Trophoblast cell (in vitro differentiated cells and primary cell): ENCODE results near the gene CAMK1D.

Experiments
- DNase-seq, 2 donors: peaks; one replicate each; pipeline ENCODE4 v3.0.0-alpha.2; 2016
- H2AFZ ChIP-seq: 2 replicates; pipeline ENCODE4 v1.6.1; 2013; ENCODE audit warnings: low read length, moderate library complexity, mild to moderate bottlenecking; ENCODE audit not compliant: insufficient read depth, poor library complexity
- H2AK5ac ChIP-seq: 2 replicates; pipeline ENCODE4 v1.6.1; 2013; ENCODE audit warnings: mild to moderate bottlenecking, low read length
- H2BK120ac ChIP-seq: 2 replicates; pipeline ENCODE4 v1.6.1; 2013; ENCODE audit warnings: low read length, mild to moderate bottlenecking, moderate library complexity; ENCODE audit not compliant: insufficient read depth, poor library complexity
- H2BK12ac ChIP-seq: 2 replicates; pipeline ENCODE4 v1.6.1; 2013; ENCODE audit warnings: mild to moderate bottlenecking, low read length, moderate library complexity
- H2BK5ac ChIP-seq: 2 replicates; pipeline ENCODE4 v1.6.1; 2013; ENCODE audit warnings: low read length, low read depth, moderate library complexity, mild to moderate bottlenecking; ENCODE audit not compliant: poor library complexity
- H3K14ac ChIP-seq: 2 replicates; pipeline ENCODE4 v1.6.1; 2013; ENCODE audit warnings: mild to moderate bottlenecking, low read length
- H3K18ac ChIP-seq: 2 replicates; pipeline ENCODE4 v1.6.1; 2013; ENCODE audit warnings: mild to moderate bottlenecking, low read length
- H3K23ac ChIP-seq: 2 replicates; pipeline ENCODE4 v1.6.1; 2013; ENCODE audit warnings: low read length
- H3K27ac ChIP-seq: 2 replicates; pipeline ENCODE4 v1.5.1; 2013; ENCODE audit warnings: low read depth, mild to moderate bottlenecking, inconsistent platforms, low read length, moderate library complexity
- H3K27me3 ChIP-seq: 2 replicates; pipeline ENCODE4 v1.6.1; 2013; ENCODE audit warnings: inconsistent platforms, mild to moderate bottlenecking, low read length, moderate library complexity; ENCODE audit not compliant: insufficient read depth
- H3K36me3 ChIP-seq, 2 experiments: 1 replicate in 1 of 2; 2 replicates in 1 of 2; pipeline ENCODE4 v1.6.1; 2013; ENCODE audit warnings: low read length in 2 of 2, mild to moderate bottlenecking in 2 of 2, moderate library complexity in 1 of 2; ENCODE audit not compliant: insufficient read depth in 2 of 2, control insufficient read depth in 1 of 2
- H3K4ac ChIP-seq: 2 replicates; pipeline ENCODE4 v1.6.1; 2013; ENCODE audit warnings: low read depth, mild to moderate bottlenecking, low read length, moderate library complexity
- H3K4me1 ChIP-seq, 2 experiments: 1 replicate in 1 of 2; 2 replicates in 1 of 2; pipeline ENCODE4 v1.6.1; 2013; ENCODE audit warnings: low read length in 2 of 2, mild to moderate bottlenecking in 2 of 2, moderate library complexity in 1 of 2; ENCODE audit not compliant: insufficient read depth in 2 of 2, control insufficient read depth in 1 of 2
- H3K4me2 ChIP-seq: 2 replicates; pipeline ENCODE4 v1.6.1; 2013; ENCODE audit warnings: inconsistent platforms, mild to moderate bottlenecking, low read length, moderate library complexity
- H3K4me3 ChIP-seq: 2 replicates; pipeline ENCODE4 v1.5.1; 2013; ENCODE audit warnings: mild to moderate bottlenecking, low read depth, low read length, inconsistent platforms
- H3K79me1 ChIP-seq: one replicate; pipeline ENCODE4 v1.6.1; 2013; ENCODE audit warnings: low read length
- H3K79me2 ChIP-seq: 2 replicates; pipeline ENCODE4 v1.6.1; 2013; ENCODE audit warnings: low read length, mild to moderate bottlenecking; ENCODE audit not compliant: control insufficient read depth, insufficient read depth, poor library complexity
- H3K9ac ChIP-seq: 2 replicates; pipeline ENCODE4 v1.6.1; 2013; ENCODE audit warnings: mild to moderate bottlenecking, low read length
- H3K9me3 ChIP-seq: 2 replicates; pipeline ENCODE4 v1.6.1; 2013; ENCODE audit warnings: low read depth, mild to moderate bottlenecking, control low read depth, inconsistent platforms, low read length; ENCODE audit not compliant: insufficient read depth
- H4K12ac ChIP-seq: 2 replicates; pipeline ENCODE4 v1.6.1; 2013; ENCODE audit warnings: low read depth, mild to moderate bottlenecking, low read length, moderate library complexity
- H4K8ac ChIP-seq: 2 replicates; pipeline ENCODE4 v1.6.1; 2013; ENCODE audit warnings: low read depth, mild to moderate bottlenecking, low read length, moderate library complexity
- H4K91ac ChIP-seq: one replicate; pipeline ENCODE4 v1.6.1; 2013; ENCODE audit warnings: low read depth, mild to moderate bottlenecking, low read length, moderate library complexity
- whole genome bisulfite sequencing: extraction: QIAGEN DNeasy Blood & Tissue Kit; methylation state at CpG from one replicate; pipeline ENCODE4 v1.1.7; 2013; ENCODE audit warnings: missing lambda C conversion rate; ENCODE audit not compliant: insufficient read length, insufficient coverage; ENCODE audit errors: extremely low coverage; 5-methylcytosine and 5-hydroxymethylcytosine counted together

Gene CAMK1D

GRCh38 chr10:12471135-12471534 lies 121.8 kb downstream of the CAMK1D start:
- H4K91ac ChIP-seq, result no peak overlapping the region
- H3K18ac ChIP-seq, result no peak overlapping the region

GRCh38 chr10:12473491-12473890 lies 124.1 kb downstream of the CAMK1D start:
- H2AFZ ChIP-seq, result no peak overlapping the region
- H4K12ac ChIP-seq, result no peak overlapping the region
- peaks cover 1% of the 10 kb centered on the region for H3K9me3 ChIP-seq
- H2AK5ac ChIP-seq, result no peak overlapping the region
- H3K27ac ChIP-seq, result no peak overlapping the region
- H3K18ac ChIP-seq, result no peak overlapping the region
- no peaks in the 10 kb centered on the region for H3K79me1 ChIP-seq
- no peak for DNase-seq
- H3K4ac ChIP-seq, result no peak overlapping the region
- H2BK120ac ChIP-seq, result no peak overlapping the region
- H2BK12ac ChIP-seq, result no peak overlapping the region
- H3K79me2 ChIP-seq, result no peaks in the 10 kb centered on the region
- no peaks in the 10 kb centered on the region for H3K4me1 ChIP-seq
- H3K4me3 ChIP-seq, result no peak overlapping the region
- no peaks in the 10 kb centered on the region for H3K27me3 ChIP-seq
- H3K14ac ChIP-seq, result no peak overlapping the region
- no peak overlapping the region for H4K91ac ChIP-seq
- H3K23ac ChIP-seq, result no peak overlapping the region
- H3K4me2 ChIP-seq, result no peak overlapping the region
- no peak overlapping the region for H2BK5ac ChIP-seq
- H4K8ac ChIP-seq, result no peak overlapping the region
- no peak overlapping the region for H3K9ac ChIP-seq
- no CpG with 5 or more reads among the region's 6 CpGs for WGBS
- H3K36me3 ChIP-seq, result no peaks in the 10 kb centered on the region

More at GRCh38 chr10:12471135-12471534, 121.8 kb downstream of the CAMK1D start:
- no peak overlapping the region for H3K4ac ChIP-seq
- no peaks in the 10 kb centered on the region for H3K79me2 ChIP-seq
- H3K9me3 ChIP-seq, result peaks cover 1% of the 10 kb centered on the region
- no peaks in the 10 kb centered on the region for H3K79me1 ChIP-seq
- WGBS, result no CpG with 5 or more reads among the region's 5 CpGs
- no peak overlapping the region for H2BK12ac ChIP-seq
- no peaks in the 10 kb centered on the region for H3K27me3 ChIP-seq
- no peak overlapping the region for H4K12ac ChIP-seq
- DNase-seq, result no peak
- no peak overlapping the region for H3K27ac ChIP-seq
- H3K4me2 ChIP-seq, result no peak overlapping the region
- H2AK5ac ChIP-seq, result no peak overlapping the region
- no peaks in the 10 kb centered on the region for H3K36me3 ChIP-seq
- no peak overlapping the region for H4K8ac ChIP-seq
- no peak overlapping the region for H2AFZ ChIP-seq
- H3K4me3 ChIP-seq, result no peak overlapping the region
- no peak overlapping the region for H3K23ac ChIP-seq
- H2BK5ac ChIP-seq, result no peak overlapping the region
- no peaks in the 10 kb centered on the region for H3K4me1 ChIP-seq
- no peak overlapping the region for H3K9ac ChIP-seq
- H3K14ac ChIP-seq, result no peak overlapping the region
- H2BK120ac ChIP-seq, result no peak overlapping the region

- Histone ChIP-seq H4K8ac (no peak overlapping the region), H3K18ac (no peak overlapping the region), H2BK120ac (no peak overlapping the region), H3K27ac (no peak overlapping the region), H2BK5ac (no peak overlapping the region), H3K9ac (no peak overlapping the region), H3K4me2 (no peak overlapping the region), H3K14ac (no peak overlapping the region), H3K4me3 (no peak overlapping the region), H3K79me1 (no peaks in the 10 kb centered on the region), H3K27me3 (no peaks in the 10 kb centered on the region), H3K36me3 (no peaks in the 10 kb centered on the region), H4K12ac (no peak overlapping the region), H3K9me3 (peaks cover 1% of the 10 kb centered on the region), H3K23ac (no peak overlapping the region), H3K4me1 (no peaks in the 10 kb centered on the region), H3K4ac (no peak overlapping the region), H4K91ac (no peak overlapping the region), H2AK5ac (no peak overlapping the region), H3K79me2 (no peaks in the 10 kb centered on the region), H2AFZ (no peak overlapping the region), H2BK12ac (no peak overlapping the region)
- no peak for DNase-seq
- WGBS, result no CpG with 5 or more reads among the region's 8 CpGs
Observed at GRCh38 chr10:12474727-12475412, 125.5 kb downstream of the CAMK1D start.

- DNase-seq, result no peak
- Histone ChIP-seq H2BK5ac (no peak overlapping the region), H3K18ac (no peak overlapping the region), H3K4me3 (no peak overlapping the region), H3K9me3 (peaks cover 1% of the 10 kb centered on the region), H2BK12ac (no peak overlapping the region), H3K36me3 (no peaks in the 10 kb centered on the region), H3K27ac (no peak overlapping the region), H3K4me2 (no peak overlapping the region), H3K4me1 (no peaks in the 10 kb centered on the region), H2AK5ac (no peak overlapping the region), H4K8ac (no peak overlapping the region), H2AFZ (no peak overlapping the region), H2BK120ac (no peak overlapping the region), H3K9ac (no peak overlapping the region), H4K12ac (no peak overlapping the region), H3K79me1 (no peaks in the 10 kb centered on the region), H3K23ac (no peak overlapping the region), H3K27me3 (no peaks in the 10 kb centered on the region), H3K79me2 (no peaks in the 10 kb centered on the region), H3K14ac (no peak overlapping the region), H3K4ac (no peak overlapping the region), H4K91ac (no peak overlapping the region)
- no CpG with 5 or more reads among the region's 4 CpGs for WGBS
Observed at GRCh38 chr10:12476656-12477055, 127.3 kb downstream of the CAMK1D start.
